Measurements from ENCODE around the gene TUBB4A.

Gene TUBB4A

DNA sequence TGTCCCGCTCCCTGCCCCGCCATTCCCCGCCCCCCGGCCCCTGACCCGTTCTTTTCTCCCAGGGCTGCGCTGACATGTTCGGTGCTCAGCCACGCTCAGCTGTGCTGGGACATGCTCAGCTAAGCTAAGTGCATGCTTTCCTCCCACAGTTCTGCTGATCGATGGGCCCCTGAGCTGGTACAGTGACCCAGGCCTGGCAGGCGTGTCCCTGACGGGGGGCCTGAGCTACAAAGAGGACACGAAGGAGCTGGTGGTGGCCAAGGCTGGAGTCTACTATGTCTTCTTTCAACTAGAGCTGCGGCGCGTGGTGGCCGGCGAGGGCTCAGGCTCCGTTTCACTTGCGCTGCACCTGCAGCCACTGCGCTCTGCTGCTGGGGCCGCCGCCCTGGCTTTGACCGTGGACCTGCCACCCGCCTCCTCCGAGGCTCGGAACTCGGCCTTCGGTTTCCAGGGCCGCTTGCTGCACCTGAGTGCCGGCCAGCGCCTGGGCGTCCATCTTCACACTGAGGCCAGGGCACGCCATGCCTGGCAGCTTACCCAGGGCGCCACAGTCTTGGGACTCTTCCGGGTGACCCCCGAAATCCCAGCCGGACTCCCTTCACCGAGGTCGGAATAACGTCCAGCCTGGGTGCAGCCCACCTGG lies 32.5 kb upstream of the TUBB4A start:
- no peak for TF ChIP-seq CTCF (IDR thresholded peaks at IDR 0.05; ENCODE audit: low read depth, low read length)
- no peak for DNase-seq (ENCODE audit: extremely low read depth, low read depth)

DNA sequence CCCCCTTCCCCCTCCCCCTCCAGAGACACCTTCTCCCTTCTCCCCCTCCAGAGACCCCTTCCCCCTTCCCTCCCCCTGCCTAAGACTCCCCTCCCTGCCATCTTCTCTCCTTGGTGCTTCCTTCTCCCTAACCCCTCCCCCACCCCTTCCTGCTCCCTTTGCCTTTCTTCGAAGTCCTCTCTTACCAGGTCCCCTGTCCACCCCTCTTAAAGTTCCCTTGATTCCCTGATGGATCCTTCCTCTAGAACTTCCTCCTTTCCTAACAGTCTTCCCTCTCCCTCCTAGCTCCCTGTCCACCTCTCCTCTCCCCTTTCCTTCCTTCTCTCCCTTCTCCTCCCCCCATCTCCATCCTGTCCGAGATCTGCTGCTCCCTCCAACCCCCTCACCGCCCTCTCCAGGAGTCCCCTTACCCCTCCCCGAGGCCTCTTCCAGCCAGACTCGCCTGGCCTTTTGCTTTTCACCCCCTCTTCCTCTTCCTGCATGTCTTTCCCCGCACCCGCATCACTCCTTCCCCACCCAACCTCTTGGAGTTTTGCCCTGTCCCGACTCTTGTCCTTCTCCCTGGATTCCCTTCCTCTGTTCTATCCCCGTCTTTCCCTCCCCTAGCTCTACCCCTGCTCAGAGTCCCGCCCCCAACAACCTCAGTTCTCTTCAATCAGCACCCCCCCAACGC lies 31.8 kb upstream of the TUBB4A start:
- TF ChIP-seq CTCF (IDR thresholded peaks at IDR 0.05; ENCODE audit: low read depth, low read length), result no peak
- no peak for DNase-seq (ENCODE audit: extremely low read depth, low read depth)

- TF ChIP-seq CTCF (IDR thresholded peaks at IDR 0.05; ENCODE audit: low read depth, low read length), result no peak
- no peak for DNase-seq (ENCODE audit: extremely low read depth, low read depth)
Observed at GRCh38 chr19:6533000-6533328, 30.9 kb upstream of the TUBB4A start.

GRCh38 chr19:6532244-6532999 lies 30.3 kb upstream of the TUBB4A start:
- no peak for TF ChIP-seq CTCF (IDR thresholded peaks at IDR 0.05; ENCODE audit: low read depth, low read length)
- DNase-seq (ENCODE audit: extremely low read depth, low read depth), result no peak

DNA sequence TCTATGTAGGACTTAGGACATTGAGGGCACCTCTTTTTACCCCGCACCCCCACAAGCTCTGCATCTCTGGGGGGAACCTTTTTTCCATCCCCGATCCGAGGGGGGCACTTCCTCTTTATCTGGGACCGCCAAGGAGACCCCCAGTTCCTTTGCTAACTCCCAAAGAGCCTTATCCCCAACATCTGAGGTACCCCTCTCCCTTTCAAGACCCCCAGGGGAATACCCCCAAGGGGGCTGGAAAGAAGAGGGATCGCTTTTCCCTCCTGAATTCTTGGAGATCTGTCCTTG lies 29.8 kb upstream of the TUBB4A start:
- no peak for TF ChIP-seq CTCF (IDR thresholded peaks at IDR 0.05; ENCODE audit: low read depth, low read length)
- DNase-seq (ENCODE audit: extremely low read depth, low read depth), result no peak

DNA sequence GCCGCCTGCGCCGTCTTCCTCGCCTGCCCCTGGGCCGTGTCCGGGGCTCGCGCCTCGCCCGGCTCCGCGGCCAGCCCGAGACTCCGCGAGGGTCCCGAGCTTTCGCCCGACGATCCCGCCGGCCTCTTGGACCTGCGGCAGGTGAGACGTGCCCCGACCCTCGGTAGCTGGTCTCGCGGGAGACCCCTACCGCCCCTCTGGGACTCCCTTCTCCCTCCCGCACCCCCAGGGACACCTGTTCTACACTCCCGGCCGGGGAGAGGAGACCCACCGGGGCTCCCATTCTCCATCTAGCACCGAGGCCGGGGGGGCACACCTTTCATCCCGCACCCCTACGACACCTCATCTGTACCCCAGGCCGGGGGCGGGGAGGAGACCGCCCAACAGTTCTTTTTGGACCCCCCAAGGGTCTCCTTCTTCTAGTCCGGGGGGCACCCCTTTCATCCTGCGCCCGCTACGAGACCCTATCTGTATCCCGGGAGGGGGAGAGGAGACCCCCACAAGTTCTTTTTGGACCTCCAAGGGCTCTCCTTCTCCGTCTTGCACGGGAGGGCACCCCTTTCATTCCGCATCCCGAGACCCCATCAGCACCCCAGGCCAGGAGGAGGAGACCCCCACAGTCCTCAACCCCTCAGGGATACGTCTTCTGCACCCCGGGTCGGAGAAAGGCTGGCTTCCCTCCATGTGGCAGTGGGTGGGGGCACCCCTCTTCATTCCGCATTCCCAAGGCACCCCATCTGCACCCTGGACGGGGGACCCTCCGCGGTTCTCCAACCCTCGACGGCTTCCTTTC lies 29.2 kb upstream of the TUBB4A start:
- TF ChIP-seq CTCF (IDR thresholded peaks at IDR 0.05; ENCODE audit: low read depth, low read length), result no peak
- DNase-seq (ENCODE audit: extremely low read depth, low read depth), result no peak

Measured in AG09319 (cell line).